LNCAP (cell line): ENCODE measurements around the gene IZUMO1R.

Experiments used
- TF ChIP-seq, protein P1 (sequence below): fragments of 450-650 bp; IDR thresholded peaks from 2 replicates; pipeline ENCODE4 v1.5.1; 2017; ENCODE audit warnings: mild to moderate bottlenecking

The IZUMO1R gene

GRCh38 chr11:94283678-94284077 lies 20.7 kb upstream of the IZUMO1R start:
- TF ChIP-seq, protein P1, sequence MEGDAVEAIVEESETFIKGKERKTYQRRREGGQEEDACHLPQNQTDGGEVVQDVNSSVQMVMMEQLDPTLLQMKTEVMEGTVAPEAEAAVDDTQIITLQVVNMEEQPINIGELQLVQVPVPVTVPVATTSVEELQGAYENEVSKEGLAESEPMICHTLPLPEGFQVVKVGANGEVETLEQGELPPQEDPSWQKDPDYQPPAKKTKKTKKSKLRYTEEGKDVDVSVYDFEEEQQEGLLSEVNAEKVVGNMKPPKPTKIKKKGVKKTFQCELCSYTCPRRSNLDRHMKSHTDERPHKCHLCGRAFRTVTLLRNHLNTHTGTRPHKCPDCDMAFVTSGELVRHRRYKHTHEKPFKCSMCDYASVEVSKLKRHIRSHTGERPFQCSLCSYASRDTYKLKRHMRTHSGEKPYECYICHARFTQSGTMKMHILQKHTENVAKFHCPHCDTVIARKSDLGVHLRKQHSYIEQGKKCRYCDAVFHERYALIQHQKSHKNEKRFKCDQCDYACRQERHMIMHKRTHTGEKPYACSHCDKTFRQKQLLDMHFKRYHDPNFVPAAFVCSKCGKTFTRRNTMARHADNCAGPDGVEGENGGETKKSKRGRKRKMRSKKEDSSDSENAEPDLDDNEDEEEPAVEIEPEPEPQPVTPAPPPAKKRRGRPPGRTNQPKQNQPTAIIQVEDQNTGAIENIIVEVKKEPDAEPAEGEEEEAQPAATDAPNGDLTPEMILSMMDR = no peak

DNA sequence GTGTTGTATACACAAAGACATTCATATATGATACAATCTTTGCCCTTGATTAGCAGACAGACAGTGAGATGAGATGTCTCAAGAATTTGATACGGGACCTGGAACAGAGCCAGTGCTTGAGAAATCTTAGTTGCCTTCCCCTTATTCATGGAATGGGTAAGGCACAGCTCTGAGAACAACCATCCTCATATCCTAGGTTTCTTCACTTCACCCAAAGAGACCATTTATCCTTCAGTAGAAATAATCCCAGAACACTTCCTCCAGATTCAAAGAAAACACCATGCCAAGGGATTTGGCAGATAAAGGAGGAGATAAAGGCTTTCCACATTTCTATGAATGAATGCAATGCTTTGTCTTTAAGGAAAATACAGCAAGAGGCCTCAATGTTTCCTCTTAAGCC lies 8.8 kb upstream of the IZUMO1R start:
- TF ChIP-seq, protein P1 = no peak

- TF ChIP-seq, protein P1 = no peak
Measured at GRCh38 chr11:94297985-94298576, 6.3 kb upstream of the IZUMO1R start.

- TF ChIP-seq, protein P1 = no peak
Measured at GRCh38 chr11:94302776-94303175, 1.6 kb upstream of the IZUMO1R start.

GRCh38 chr11:94305146-94305545 lies 766 bp downstream of the IZUMO1R start:
- TF ChIP-seq, protein P1 = no peak

DNA sequence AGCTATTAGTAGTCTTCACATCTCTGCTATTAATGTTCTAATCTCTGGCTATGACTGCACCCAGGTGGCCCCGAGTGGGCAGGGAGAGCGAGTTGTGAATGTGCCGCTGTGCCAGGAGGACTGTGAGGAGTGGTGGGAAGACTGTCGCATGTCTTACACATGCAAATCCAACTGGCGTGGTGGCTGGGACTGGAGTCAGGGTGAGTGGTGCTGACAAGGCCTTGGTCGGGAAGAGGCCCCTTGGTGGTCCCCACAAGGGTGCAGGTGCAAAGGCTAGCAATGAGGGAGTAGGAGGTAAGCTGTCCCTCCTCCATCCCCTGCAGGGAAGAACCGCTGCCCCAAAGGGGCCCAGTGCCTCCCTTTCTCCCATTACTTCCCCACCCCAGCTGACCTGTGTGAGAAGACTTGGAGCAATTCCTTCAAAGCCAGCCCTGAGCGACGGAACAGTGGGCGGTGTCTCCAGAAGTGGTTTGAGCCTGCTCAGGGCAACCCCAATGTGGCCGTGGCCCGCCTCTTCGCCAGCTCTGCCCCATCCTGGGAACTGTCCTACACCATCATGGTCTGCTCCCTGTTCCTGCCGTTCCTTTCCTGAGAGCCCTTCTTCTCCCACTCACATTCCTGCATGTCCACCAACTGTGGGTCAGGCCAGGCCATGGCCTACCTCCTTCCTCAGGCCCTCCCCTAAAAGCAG lies 2.9 kb downstream of the IZUMO1R start:
- TF ChIP-seq, protein P1 = no peak

DNA sequence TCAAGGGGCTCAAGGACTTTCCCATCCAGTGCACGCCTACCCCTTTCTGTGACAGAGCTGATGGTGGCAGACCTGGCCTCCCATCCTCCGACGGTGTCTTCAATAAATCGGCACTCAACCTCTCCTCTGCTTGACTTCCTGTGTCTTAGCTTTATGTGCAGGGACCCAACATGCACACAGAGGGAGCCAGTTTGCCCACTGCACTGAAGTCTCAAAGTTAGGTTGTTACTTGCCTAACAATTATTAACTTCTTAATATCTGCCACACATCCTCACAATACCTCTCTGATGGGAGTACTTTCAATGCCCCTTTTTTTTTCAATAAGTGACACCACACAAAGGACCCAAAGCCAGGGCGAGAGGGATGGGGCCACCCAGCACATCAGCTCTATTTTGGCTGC lies 3.6 kb downstream of the IZUMO1R start:
- TF ChIP-seq, protein P1 = no peak
